Hepatocyte (in vitro differentiated cells): ENCODE results near the gene UBE2Q1. TPM values are rescaled to one million over a fixed set of nuclear protein-coding genes. Genes with fewer than 3 reads are reported as not detected.
A peak's percentile ranks its signal among the peaks of the same experiment; 100 is the strongest.

Source experiments
- DNase-seq: peaks from one replicate; pipeline ENCODE4 v3.0.0-alpha.2; 2016; ENCODE audit warnings: low spot score
- H2AFZ ChIP-seq: fragments of 200-600 bp; sonication (generic); 2 replicates; pipeline ENCODE4 v1.6.0; 2016; ENCODE audit warnings: antibody characterized with exemption, mild to moderate bottlenecking
- H3K27ac ChIP-seq: fragments of 200-600 bp; sonication (generic); 2 replicates; pipeline ENCODE4 v1.5.1; 2016; ENCODE audit warnings: mild to moderate bottlenecking
- H3K27me3 ChIP-seq: fragments of 200-600 bp; sonication (generic); 2 replicates; pipeline ENCODE4 v1.6.1; 2016
- H3K36me3 ChIP-seq: fragments of 200-600 bp; sonication (generic); replicated peaks from 2 replicates; pipeline ENCODE4 v1.5.1; 2016; ENCODE audit warnings: low read depth; ENCODE audit not compliant: insufficient read depth
- H3K4me1 ChIP-seq: fragments of 200-600 bp; sonication (generic); 2 replicates; pipeline ENCODE4 v1.5.1; 2016; ENCODE audit warnings: mild to moderate bottlenecking, moderate library complexity; ENCODE audit not compliant: insufficient read depth
- H3K4me2 ChIP-seq: fragments of 200-600 bp; sonication (generic); 2 replicates; pipeline ENCODE4 v1.6.0; 2016
- H3K4me3 ChIP-seq: fragments of 200-600 bp; sonication (generic); 2 replicates; pipeline ENCODE4 v1.5.1; 2016; ENCODE audit warnings: mild to moderate bottlenecking
- H3K79me2 ChIP-seq: fragments of 200-600 bp; sonication (generic); 2 replicates; pipeline ENCODE4 v1.6.0; 2017; ENCODE audit warnings: mild to moderate bottlenecking
- H3K9me2 ChIP-seq: fragments of 200-600 bp; sonication (generic); replicated peaks from 2 replicates; pipeline ENCODE4 v1.6.0; 2017; ENCODE audit warnings: mild to moderate bottlenecking; ENCODE audit not compliant: insufficient read depth
- H3K9me3 ChIP-seq: fragments of 200-600 bp; sonication (generic); 2 replicates; pipeline ENCODE4 v1.5.1; 2016; ENCODE audit warnings: low read depth, mild to moderate bottlenecking
- H4K20me1 ChIP-seq: fragments of 200-600 bp; sonication (generic); 2 replicates; pipeline ENCODE4 v1.6.0; 2016; ENCODE audit warnings: mild to moderate bottlenecking; ENCODE audit not compliant: insufficient read depth, poor library complexity, severe bottlenecking
- EZH2 ChIP-seq: fragments of 200-600 bp; sonication (generic); IDR thresholded peaks from 2 replicates; pipeline ENCODE4 v1.6.1; 2016; ENCODE audit warnings: antibody characterized with exemption, mild to moderate bottlenecking, borderline replicate concordance
- EZH2phosphoT487 ChIP-seq: fragments of 200-600 bp; sonication (generic); IDR thresholded peaks from one replicate; pipeline ENCODE4 v1.6.1; 2018; ENCODE audit warnings: antibody characterized with exemption, mild to moderate bottlenecking, low read depth, moderate library complexity; ENCODE audit not compliant: unreplicated experiment, severe bottlenecking
- WGBS: methylation state at CpG from one replicate; pipeline ENCODE4 v1.1.6; 2016; ENCODE audit warnings: low lambda C conversion rate; ENCODE audit errors: missing lambda C conversion rate; 5-methylcytosine and 5-hydroxymethylcytosine counted together
- polyA plus RNA-seq: library from polyadenylated mRNA; unstranded; fragments of >200 nt; fragmentation: Nextera tagmentation; extraction: Ambion mirVana; gene quantifications from 2 replicates; pipeline ENCODE4 v1.2.1, GENCODE V29; 2016
- total RNA-seq: library from RNA; depleted of rRNA; stranded (reverse); fragments of >200 nt; gene quantifications from 2 replicates; pipeline ENCODE4 v1.2.3, GENCODE V29; 2014
- TF ChIP-seq, protein P1 (sequence below): fragments of 200-600 bp; sonication (generic); IDR thresholded peaks from 2 replicates; pipeline ENCODE4 v1.5.1; 2016; ENCODE audit warnings: antibody characterized with exemption, mild to moderate bottlenecking; ENCODE audit not compliant: poor library complexity

UBE2Q1 gene
- total RNA-seq (46.9 and 50.3 TPM in 2 replicates), polyA plus RNA-seq (58.6 and 60.3 TPM in 2 replicates)

DNA sequence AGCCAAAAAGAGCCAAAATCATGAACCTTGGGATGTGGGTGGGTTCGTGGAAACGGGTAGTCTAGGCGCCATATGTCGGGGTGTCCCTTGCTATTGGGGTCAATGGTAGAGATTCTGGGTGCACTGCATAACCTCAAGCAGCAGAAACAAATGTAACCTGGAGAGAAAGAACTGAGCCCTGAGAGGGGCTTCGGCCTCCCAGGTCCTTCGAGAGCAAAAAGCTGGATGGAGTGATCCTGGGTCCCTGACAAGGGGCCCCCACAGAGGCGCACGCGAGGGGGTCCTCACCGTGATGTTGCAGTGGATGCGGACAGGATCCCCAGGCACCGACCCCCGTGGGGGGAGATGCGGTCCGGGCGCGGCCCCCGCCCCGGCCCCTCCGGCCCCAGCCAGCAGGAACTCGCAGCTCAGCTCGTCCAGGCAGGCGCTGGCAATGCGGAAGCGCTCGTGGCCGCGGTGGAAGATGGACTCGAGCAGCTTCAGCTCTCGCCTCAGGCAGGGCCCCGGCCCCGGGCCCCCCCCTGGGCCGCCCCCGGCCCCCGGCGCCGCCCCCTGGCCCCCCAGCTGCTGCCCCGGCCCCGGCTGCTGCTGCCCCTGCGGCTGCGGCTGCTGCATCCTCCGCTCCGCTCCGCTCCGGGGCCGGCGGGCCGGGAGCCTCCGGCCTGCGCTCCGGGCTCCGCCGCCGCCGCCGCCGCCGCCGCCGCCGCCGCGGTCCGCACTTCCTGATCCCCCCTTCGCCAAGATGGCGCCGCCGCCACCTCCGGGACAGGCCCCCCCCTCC lies at the start of gene UBE2Q1:
Gene UBE2Q1 (minus strand): TSS at position 724 of the 781 bp plus-strand sequence. CDS start 109 bp downstream, at position 615.
- under 1% methylated on average over 21 of the region's 69 CpGs for WGBS
- H3K36me3 ChIP-seq: peaks cover 3% of the 10 kb centered on the region
- H3K9me2 ChIP-seq: no peaks in the 10 kb centered on the region
- H2AFZ ChIP-seq: peak within 1 kb of the TSS; percentile 87
- H3K4me3 ChIP-seq: peak within 1 kb of the TSS; percentile 92
- H4K20me1 ChIP-seq: peaks cover 19% of the 10 kb centered on the region
- H3K9me3 ChIP-seq: no peaks in the 10 kb centered on the region
- no peaks in the 10 kb centered on the region for H3K27me3 ChIP-seq
- peak within 1 kb of the TSS; percentile 93 for H3K4me2 ChIP-seq
- H3K27ac ChIP-seq: peak within 1 kb of the TSS; percentile 95
- peaks cover 8% of the 10 kb centered on the region for H3K4me1 ChIP-seq
- TF ChIP-seq EZH2 (no peak), EZH2phosphoT487 (no peak)
- TF ChIP-seq, protein P1, sequence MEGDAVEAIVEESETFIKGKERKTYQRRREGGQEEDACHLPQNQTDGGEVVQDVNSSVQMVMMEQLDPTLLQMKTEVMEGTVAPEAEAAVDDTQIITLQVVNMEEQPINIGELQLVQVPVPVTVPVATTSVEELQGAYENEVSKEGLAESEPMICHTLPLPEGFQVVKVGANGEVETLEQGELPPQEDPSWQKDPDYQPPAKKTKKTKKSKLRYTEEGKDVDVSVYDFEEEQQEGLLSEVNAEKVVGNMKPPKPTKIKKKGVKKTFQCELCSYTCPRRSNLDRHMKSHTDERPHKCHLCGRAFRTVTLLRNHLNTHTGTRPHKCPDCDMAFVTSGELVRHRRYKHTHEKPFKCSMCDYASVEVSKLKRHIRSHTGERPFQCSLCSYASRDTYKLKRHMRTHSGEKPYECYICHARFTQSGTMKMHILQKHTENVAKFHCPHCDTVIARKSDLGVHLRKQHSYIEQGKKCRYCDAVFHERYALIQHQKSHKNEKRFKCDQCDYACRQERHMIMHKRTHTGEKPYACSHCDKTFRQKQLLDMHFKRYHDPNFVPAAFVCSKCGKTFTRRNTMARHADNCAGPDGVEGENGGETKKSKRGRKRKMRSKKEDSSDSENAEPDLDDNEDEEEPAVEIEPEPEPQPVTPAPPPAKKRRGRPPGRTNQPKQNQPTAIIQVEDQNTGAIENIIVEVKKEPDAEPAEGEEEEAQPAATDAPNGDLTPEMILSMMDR: no peak
- DNase-seq: peak; percentile 72
- peaks cover 39% of the 10 kb centered on the region for H3K79me2 ChIP-seq

DNA sequence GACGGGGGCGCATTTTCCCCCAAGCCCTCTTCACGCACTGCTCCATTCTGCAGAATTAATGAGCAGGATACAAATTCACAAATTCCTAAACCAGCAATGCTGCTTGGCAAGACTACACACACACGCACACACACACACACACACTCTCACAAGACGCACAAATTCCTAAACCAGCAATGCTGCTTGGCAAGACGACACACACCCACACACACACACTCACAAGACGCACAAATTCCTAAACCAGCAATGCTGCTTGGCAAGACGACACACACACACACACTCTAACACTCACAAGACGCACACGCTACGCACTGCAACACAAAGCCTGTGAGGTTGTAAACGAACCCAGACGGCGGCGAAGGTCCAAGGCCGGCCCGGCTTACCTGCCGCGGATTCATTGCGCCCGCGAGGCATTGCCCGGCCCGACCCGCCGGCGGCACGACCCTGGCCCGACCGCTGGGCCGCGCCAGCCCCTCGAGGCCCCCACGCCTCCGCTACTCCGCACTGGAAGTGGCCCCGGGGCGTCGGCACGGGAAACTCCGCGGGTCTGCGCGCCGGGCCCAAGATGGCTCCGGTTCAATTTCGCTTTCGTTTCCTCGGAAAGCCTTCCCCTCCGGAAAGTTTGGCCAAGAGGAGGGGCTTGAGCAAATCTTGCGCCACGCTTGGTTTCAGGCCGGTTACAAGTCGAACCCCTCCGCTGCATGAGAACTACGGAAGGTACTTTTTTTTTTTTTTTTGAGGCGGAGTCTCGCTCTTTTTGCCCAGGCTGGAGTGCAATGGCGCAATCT lies 49.3 kb upstream of the UBE2Q1 start, which contains the start of gene ADAR:
Gene ADAR (minus strand): TSS at position 578 of the 788 bp plus-strand sequence. CDS start 180 bp downstream, at position 398.
- H3K79me2 ChIP-seq: peaks cover 84% of the 10 kb centered on the region
- peaks cover 44% of the 10 kb centered on the region for H4K20me1 ChIP-seq
- DNase-seq: peak; percentile 95
- H3K9me2 ChIP-seq: no peaks in the 10 kb centered on the region
- H3K9me3 ChIP-seq: no peaks in the 10 kb centered on the region
- no peaks in the 10 kb centered on the region for H3K36me3 ChIP-seq
- peaks cover 23% of the 10 kb centered on the region for H3K4me1 ChIP-seq
- H3K27me3 ChIP-seq: no peaks in the 10 kb centered on the region
- H2AFZ ChIP-seq: peak within 1 kb of the TSS; percentile 63
- 1% methylated on average over 58 of the region's 59 CpGs for whole genome bisulfite sequencing
- peak within 1 kb of the TSS; percentile 59 for H3K4me3 ChIP-seq
- peak within 1 kb of the TSS; percentile 99 for H3K27ac ChIP-seq
- TF ChIP-seq, protein P1: no peak
- no peak for TF ChIP-seq EZH2
- TF ChIP-seq EZH2phosphoT487: no peak
- H3K4me2 ChIP-seq: peak within 1 kb of the TSS; percentile 85

DNA sequence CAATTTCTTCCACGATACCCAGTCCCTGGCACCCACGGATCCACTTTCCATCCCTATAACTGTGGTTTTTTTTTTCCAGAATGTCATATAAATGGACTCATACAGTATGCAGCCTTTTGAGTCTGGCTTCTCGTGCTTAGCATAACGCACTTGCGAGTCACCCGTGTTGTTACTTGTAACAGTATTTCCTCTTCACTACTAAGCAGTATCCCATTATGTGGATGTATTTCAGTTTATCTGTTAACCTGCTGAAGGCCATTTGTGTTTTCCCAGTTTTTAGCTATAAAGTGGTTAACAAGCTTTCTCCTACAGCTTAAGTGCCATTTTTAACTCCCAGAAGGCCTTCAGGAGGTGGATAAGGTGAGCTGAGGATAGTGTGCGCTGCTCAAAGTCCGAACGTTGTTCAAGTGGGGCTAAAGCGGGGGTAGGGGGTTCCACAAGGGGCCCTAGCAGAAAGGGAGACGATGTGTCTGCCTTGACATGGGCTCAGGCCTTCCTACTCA lies 48.7 kb upstream of the UBE2Q1 start:
- H3K4me1 ChIP-seq: peaks cover 23% of the 10 kb centered on the region
- no peaks in the 10 kb centered on the region for H3K9me2 ChIP-seq
- no peaks in the 10 kb centered on the region for H3K36me3 ChIP-seq
- H3K79me2 ChIP-seq: peaks cover 84% of the 10 kb centered on the region
- DNase-seq: peak; percentile 39
- no peaks in the 10 kb centered on the region for H3K27me3 ChIP-seq
- H3K4me3 ChIP-seq: peak overlapping the region; percentile 59
- H3K27ac ChIP-seq: peak overlapping the region; percentile 99
- no peak for TF ChIP-seq EZH2
- TF ChIP-seq, protein P1: no peak
- TF ChIP-seq EZH2phosphoT487: no peak
- WGBS: 14% methylated on average over 11 of the region's 11 CpGs
- H3K9me3 ChIP-seq: no peaks in the 10 kb centered on the region
- peak overlapping the region; percentile 63 for H2AFZ ChIP-seq
- peak overlapping the region; percentile 85 for H3K4me2 ChIP-seq
- H4K20me1 ChIP-seq: peaks cover 51% of the 10 kb centered on the region
